H9 (cell line): ENCODE results near the gene DPYD. TPM values are rescaled to one million over a fixed set of nuclear protein-coding genes. Genes with fewer than 3 reads are reported as not detected.

Experiments
- DNase-seq: peaks from one replicate; pipeline ENCODE4 v3.0.0-alpha.2; 2017
- H2AFZ ChIP-seq: one replicate; pipeline ENCODE4 v1.6.1; 2013; ENCODE audit warnings: mild to moderate bottlenecking, low read length, control low read depth, moderate library complexity
- H2AK5ac ChIP-seq: 2 replicates; pipeline ENCODE4 v1.6.1; 2013; ENCODE audit warnings: low read length, control low read depth, mixed read lengths; ENCODE audit not compliant: insufficient read length
- H2BK120ac ChIP-seq: one replicate; pipeline ENCODE4 v1.6.1; 2013; ENCODE audit warnings: low read depth, mild to moderate bottlenecking, low read length, control low read depth, inconsistent platforms; ENCODE audit not compliant: poor library complexity, severe bottlenecking
- H2BK12ac ChIP-seq: 2 replicates; pipeline ENCODE4 v1.6.1; 2013; ENCODE audit warnings: low read length, control low read depth, mixed read lengths, low read depth; ENCODE audit not compliant: insufficient read length
- H2BK15ac ChIP-seq: 2 replicates; pipeline ENCODE4 v1.6.1; 2013; ENCODE audit warnings: low read depth, low read length, control low read depth
- H2BK20ac ChIP-seq: one replicate; pipeline ENCODE4 v1.6.1; 2013; ENCODE audit warnings: low read depth, mild to moderate bottlenecking, low read length, control low read depth, inconsistent platforms; ENCODE audit not compliant: poor library complexity, severe bottlenecking
- H2BK5ac ChIP-seq: 2 replicates; pipeline ENCODE4 v1.6.1; 2013; ENCODE audit warnings: low read length, control low read depth, mixed read lengths; ENCODE audit not compliant: insufficient read length
- H3K14ac ChIP-seq: 2 replicates; pipeline ENCODE4 v1.6.1; 2013; ENCODE audit warnings: low read length, control low read depth; ENCODE audit not compliant: insufficient read depth
- H3K18ac ChIP-seq: 2 replicates; pipeline ENCODE4 v1.6.1; 2013; ENCODE audit warnings: low read depth, mild to moderate bottlenecking, mixed read lengths, low read length, control low read depth; ENCODE audit not compliant: insufficient read length
- H3K23ac ChIP-seq: 2 replicates; pipeline ENCODE4 v1.6.1; 2013; ENCODE audit warnings: low read length, control low read depth, mixed read lengths, low read depth; ENCODE audit not compliant: insufficient read length
- H3K23me2 ChIP-seq: 2 replicates; pipeline ENCODE4 v1.6.1; 2013; ENCODE audit warnings: low read depth, mild to moderate bottlenecking, mixed read lengths, low read length, control low read depth; ENCODE audit not compliant: insufficient read length, poor library complexity, severe bottlenecking
- H3K27ac ChIP-seq: 2 replicates; pipeline ENCODE4 v1.5.1; 2013; ENCODE audit warnings: low read length, control low read depth, mixed read lengths, low read depth; ENCODE audit not compliant: insufficient read length
- H3K27me3 ChIP-seq: 2 replicates; pipeline ENCODE4 v1.6.1; 2013; ENCODE audit warnings: low read length, control low read depth, inconsistent platforms; ENCODE audit not compliant: insufficient read depth
- H3K4ac ChIP-seq: 2 replicates; pipeline ENCODE4 v1.6.1; 2013; ENCODE audit warnings: low read depth, mild to moderate bottlenecking, control low read depth, inconsistent platforms, low read length, moderate library complexity
- H3K4me1 ChIP-seq: 2 replicates; pipeline ENCODE4 v1.6.1; 2013; ENCODE audit warnings: low read length, control low read depth, inconsistent platforms; ENCODE audit not compliant: insufficient read depth
- H3K4me2 ChIP-seq: 2 replicates; pipeline ENCODE4 v1.6.1; 2013; ENCODE audit warnings: low read length, control low read depth, mixed read lengths; ENCODE audit not compliant: insufficient read length, insufficient read depth
- H3K56ac ChIP-seq: 2 replicates; pipeline ENCODE4 v1.6.1; 2013; ENCODE audit warnings: low read depth, mild to moderate bottlenecking, mixed read lengths, low read length, control low read depth; ENCODE audit not compliant: insufficient read length
- H3K79me1 ChIP-seq: 2 replicates; pipeline ENCODE4 v1.6.1; 2013; ENCODE audit warnings: low read depth, mild to moderate bottlenecking, moderate library complexity, low read length, control low read depth, inconsistent platforms; ENCODE audit not compliant: insufficient read depth, poor library complexity, severe bottlenecking
- H3K79me2 ChIP-seq: 2 replicates; pipeline ENCODE4 v1.6.1; 2013; ENCODE audit warnings: low read length, control low read depth, inconsistent platforms; ENCODE audit not compliant: insufficient read depth
- H3K9ac ChIP-seq: 2 replicates; pipeline ENCODE4 v1.6.1; 2013; ENCODE audit warnings: low read length, control low read depth, mixed read lengths; ENCODE audit not compliant: insufficient read length; ENCODE audit errors: extremely low read depth
- H3K9me3 ChIP-seq: one replicate; pipeline ENCODE4 v1.6.1; 2013; ENCODE audit warnings: low read depth, low read length, inconsistent platforms; ENCODE audit not compliant: control insufficient read depth
- H3T11ph ChIP-seq: one replicate; pipeline ENCODE4 v1.6.1; 2013; ENCODE audit warnings: mild to moderate bottlenecking, low read length, control low read depth, inconsistent platforms
- H4K20me1 ChIP-seq: one replicate; pipeline ENCODE4 v1.6.1; 2013; ENCODE audit not compliant: control insufficient read depth, insufficient read length, insufficient read depth
- H4K5ac ChIP-seq: 2 replicates; pipeline ENCODE4 v1.6.1; 2013; ENCODE audit warnings: low read depth, mild to moderate bottlenecking, mixed read lengths, low read length, control low read depth; ENCODE audit not compliant: insufficient read length
- H4K8ac ChIP-seq: replicated peaks from 2 replicates; pipeline ENCODE4 v1.6.1; 2013; ENCODE audit warnings: low read length, control low read depth, mixed read lengths, low read depth; ENCODE audit not compliant: insufficient read length
- H4K91ac ChIP-seq: 2 replicates; pipeline ENCODE4 v1.6.1; 2013; ENCODE audit warnings: low read depth, mild to moderate bottlenecking, moderate library complexity, mixed read lengths, low read length, control low read depth; ENCODE audit not compliant: insufficient read length
- H3K27ac Mint-ChIP-seq, 3 experiments: 2 replicates in 2 of 3; 3 replicates in 1 of 3; pipeline ENCODE4 v1.8.0; 2020 to 2021; ENCODE audit warnings: mixed read lengths in 3 of 3, mild to moderate bottlenecking in 1 of 3, moderate library complexity in 1 of 3
- H3K27me3 Mint-ChIP-seq: 2 replicates; pipeline ENCODE4 v1.8.0; 2021; ENCODE audit warnings: low read depth, mild to moderate bottlenecking, moderate library complexity, mixed read lengths
- H3K36me3 Mint-ChIP-seq, 3 experiments: 2 replicates in 2 of 3; 3 replicates in 1 of 3; pipeline ENCODE4 v1.8.0; 2020 to 2021; ENCODE audit warnings: low read depth in 3 of 3, mixed read lengths in 3 of 3; ENCODE audit not compliant: insufficient read depth in 1 of 3
- H3K4me1 Mint-ChIP-seq, 2 experiments: 2 replicates each; pipeline ENCODE4 v1.8.0; 2020; ENCODE audit warnings: mixed read lengths in 2 of 2
- H3K4me3 Mint-ChIP-seq, 2 experiments: 2 replicates in 1 of 2; 3 replicates in 1 of 2; pipeline ENCODE4 v1.8.0; 2020 to 2021; ENCODE audit warnings: mild to moderate bottlenecking in 2 of 2, mixed read lengths in 2 of 2, moderate library complexity in 1 of 2
- H3K9me3 Mint-ChIP-seq, 2 experiments: 2 replicates in 1 of 2; 3 replicates in 1 of 2; pipeline ENCODE4 v1.8.0; 2020; ENCODE audit warnings: mild to moderate bottlenecking in 2 of 2, mixed read lengths in 2 of 2, moderate library complexity in 1 of 2
- CTCF ChIP-seq: fragments of 200-600 bp; sonication (generic); conservative IDR thresholded peaks from 3 replicates; pipeline ENCODE4 v1.8.0; 2021; ENCODE audit warnings: antibody characterized with exemption, mild to moderate bottlenecking
- WGBS: extraction: QIAGEN DNeasy Blood & Tissue Kit; methylation state at CpG from one replicate; pipeline ENCODE4 v1.1.7; 2013; ENCODE audit warnings: missing lambda C conversion rate, low lambda C conversion rate, mixed read lengths; ENCODE audit not compliant: insufficient read length; ENCODE audit errors: extremely low coverage; 5-methylcytosine and 5-hydroxymethylcytosine counted together
- total RNA-seq: library from RNA; stranded (reverse); gene quantifications from 2 replicates; pipeline ENCODE4 v1.2.1, GENCODE V29; 2021

The DPYD gene
- total RNA-seq, 1 experiment from 2014 or later, result 0.37 TPM

GRCh38 chr1:97091263-97091662 lies 829.6 kb downstream of the DPYD start:
- Histone ChIP-seq H3K79me2 (no peaks in the 10 kb centered on the region), H3K27me3 (no peaks in the 10 kb centered on the region), H2BK5ac (no peak overlapping the region), H4K8ac (no peak overlapping the region), H2AK5ac (no peak overlapping the region), H3K14ac (no peak overlapping the region), H3K4me2 (no peak overlapping the region), H4K91ac (no peak overlapping the region), H3K27ac (no peak overlapping the region), H3K9me3 (no peaks in the 10 kb centered on the region), H3K4me1 (peaks cover 2% of the 10 kb centered on the region; the same call in 1 of the 2 replicates), H2BK20ac (no peak overlapping the region), H3K79me1 (no peaks in the 10 kb centered on the region), H2BK120ac (no peak overlapping the region), H3K9ac (no peak overlapping the region), H3K56ac (no peak overlapping the region), H3K4ac (no peak overlapping the region), H3K23ac (no peak overlapping the region), H2AFZ (no peak overlapping the region), H4K20me1 (no peaks in the 10 kb centered on the region), H3K18ac (no peak overlapping the region), H2BK12ac (no peak overlapping the region), H2BK15ac (no peak overlapping the region), H3K23me2 (no peaks in the 10 kb centered on the region), H4K5ac (no peak overlapping the region), H3T11ph (no peak overlapping the region)
- WGBS, result no CpG with 5 or more reads among the region's 3 CpGs
- H3K27ac Mint-ChIP-seq, result peak overlapping the region in 1 of 3 experiments; percentile 54; a peak in 1 of 7 replicates
- H3K4me3 Mint-ChIP-seq, result no peak overlapping the region
- no peak for DNase-seq
- no peaks in the 10 kb centered on the region for H3K9me3 Mint-ChIP-seq
- no peak for TF ChIP-seq CTCF
- peaks cover 0 to 5% of the 10 kb centered on the region in 2 experiments; a peak in 1 of 4 replicates for H3K4me1 Mint-ChIP-seq
- H3K36me3 Mint-ChIP-seq, result no peaks in the 10 kb centered on the region
- no peaks in the 10 kb centered on the region for H3K27me3 Mint-ChIP-seq
